ENCODE measurements around the gene FAM193B.
A peak's percentile ranks its signal among the peaks of the same experiment; 100 is the strongest.

Gene FAM193B

GRCh38 chr5:177501874-177502678, 52.3 kb downstream of the FAM193B start:
- no peak for DNase-seq (ENCODE audit: low read depth in 2 of 3, low spot score in 1 of 3)

GRCh38 chr5:177500685-177501522, 53.5 kb downstream of the FAM193B start:
- DNase-seq (ENCODE audit: low read depth in 2 of 3, low spot score in 1 of 3): peak; percentile 67 to 87 (median 85)

GRCh38 chr5:177499842-177500241, 54.5 kb downstream of the FAM193B start:
- no peak for DNase-seq (ENCODE audit: low read depth in 2 of 3, low spot score in 1 of 3)

- no peak for DNase-seq (ENCODE audit: low read depth in 2 of 3, low spot score in 1 of 3)
These were observed 56.2 kb downstream of the FAM193B start for GRCh38 chr5:177498013-177498787.

GRCh38 chr5:177497292-177498012, 56.9 kb downstream of the FAM193B start, which contains the start of gene PDLIM7:
PDLIM7 (minus strand) TSS chr5:177497604; CDS start chr5:177496512, 1,092 bp downstream.
- peak; percentile 88 to 97 (median 94) for DNase-seq (ENCODE audit: low read depth in 2 of 3, low spot score in 1 of 3)

- no peak for DNase-seq (ENCODE audit: low read depth in 2 of 3, low spot score in 1 of 3)
These were observed 57.6 kb downstream of the FAM193B start for GRCh38 chr5:177496727-177497291.

GRCh38 chr5:177496070-177496726, 58.2 kb downstream of the FAM193B start:
- no peak for DNase-seq (ENCODE audit: low read depth in 2 of 3, low spot score in 1 of 3)

GRCh38 chr5:177495243-177496060, 58.9 kb downstream of the FAM193B start:
- DNase-seq (ENCODE audit: low read depth in 2 of 3, low spot score in 1 of 3): no peak

GRCh38 chr5:177494346-177495195, 59.8 kb downstream of the FAM193B start:
- DNase-seq (ENCODE audit: low read depth in 2 of 3, low spot score in 1 of 3): no peak

GRCh38 chr5:177493795-177494345, 60.5 kb downstream of the FAM193B start:
- no peak for DNase-seq (ENCODE audit: low read depth in 2 of 3, low spot score in 1 of 3)

GRCh38 chr5:177492841-177493240, 61.5 kb downstream of the FAM193B start:
- no peak for DNase-seq (ENCODE audit: low read depth in 2 of 3, low spot score in 1 of 3)

GRCh38 chr5:177491983-177492746, 62.2 kb downstream of the FAM193B start:
- no peak for DNase-seq (ENCODE audit: low read depth in 2 of 3, low spot score in 1 of 3)

- DNase-seq (ENCODE audit: low read depth in 2 of 3, low spot score in 1 of 3): peak in 2 of 3 donors; percentile 22 to 39
These were observed 62.9 kb downstream of the FAM193B start for GRCh38 chr5:177491429-177491945.

GRCh38 chr5:177490992-177491391, 63.4 kb downstream of the FAM193B start:
- DNase-seq (ENCODE audit: low read depth in 2 of 3, low spot score in 1 of 3): no peak

GRCh38 chr5:177490311-177490991, 63.9 kb downstream of the FAM193B start:
- no peak for DNase-seq (ENCODE audit: low read depth in 2 of 3, low spot score in 1 of 3)

GRCh38 chr5:177489119-177489716, 65.1 kb downstream of the FAM193B start:
- no peak for DNase-seq (ENCODE audit: low read depth in 2 of 3, low spot score in 1 of 3)
